OCI-LY7 (cell line): Measurements from ENCODE around the gene SNAPC5.
"Not testable (repeated sequence)": the region's sequence is repeated elsewhere in the genome, so short reads cannot be mapped to it uniquely, and the experiment has no call there.

Source experiments
- CTCF ChIP-seq: fragments of 200-600 bp; sonication (generic); conservative IDR thresholded peaks from 2 replicates; pipeline ENCODE4 v1.5.1; 2014; ENCODE audit warnings: mild to moderate bottlenecking, antibody characterized with exemption, low read length, moderate library complexity, mixed read lengths
- EZH2phosphoT487 ChIP-seq: fragments of 200-600 bp; sonication (generic); IDR thresholded peaks from 2 replicates; pipeline ENCODE4 v1.6.1; 2018; ENCODE audit warnings: low read depth, borderline replicate concordance, mild to moderate bottlenecking, mixed run types, antibody characterized with exemption, low read length, moderate library complexity, mixed read lengths

GRCh38 chr15:66461294-66461693, 36.3 kb downstream of the SNAPC5 start:
- TF ChIP-seq CTCF, EZH2phosphoT487: not testable (repeated sequence)
